Renal cortical epithelial cell (primary cell): ENCODE data around the gene PLBD2. TPM values are rescaled to one million over a fixed set of nuclear protein-coding genes. Genes with fewer than 3 reads are reported as not detected.

ENCODE experiments used
- total RNA-seq: library from RNA; depleted of rRNA; stranded (reverse); fragments of >200 nt; gene quantifications from 2 replicates; pipeline ENCODE4 v1.2.3, GENCODE V29; 2014

PLBD2 gene
- total RNA-seq, 1 donor from 2014 or later, result 51.0 TPM

Other genes starting within 250 kb of the PLBD2 start
- 16.3 and 36.5 TPM in 2 replicates for gene RASAL1, start 222.8 kb upstream of the PLBD2 start, total RNA-seq
- gene CFAP73, start 208.9 kb upstream of the PLBD2 start, total RNA-seq, result 0.25 TPM in 1 of 2 replicates, not detected in the other
- 30.9 and 32.2 TPM in 2 replicates for gene DDX54, start 173.1 kb upstream of the PLBD2 start, total RNA-seq
- gene RITA1, start 172.9 kb upstream of the PLBD2 start, total RNA-seq, result 27.1 and 31.1 TPM in 2 replicates
- 20.1 and 48.6 TPM in 2 replicates for gene TPCN1, start 137.1 kb upstream of the PLBD2 start, total RNA-seq
- gene SLC8B1, start 23.5 kb upstream of the PLBD2 start, total RNA-seq, result 22.8 and 43.8 TPM in 2 replicates
- gene SDS, start 45.3 kb downstream of the PLBD2 start, total RNA-seq, result 0.25 TPM in 1 of 2 replicates, not detected in the other
- gene SDSL, start 63.8 kb downstream of the PLBD2 start, total RNA-seq, result 10.1 and 12.5 TPM in 2 replicates
- gene LHX5, start 113.3 kb downstream of the PLBD2 start, total RNA-seq, result 0.35 TPM in 1 of 2 replicates, not detected in the other